HG02642 (cell line): ENCODE results near the gene NDP.
A peak's percentile ranks its signal among the peaks of the same experiment; 100 is the strongest.
"Not testable (repeated sequence)": the region's sequence is repeated elsewhere in the genome, so short reads cannot be mapped to it uniquely, and the experiment has no call there.

Source experiments
- ATAC-seq: cut with Tn5 transposase; IDR thresholded peaks from one replicate; pipeline ENCODE4 v1.9.1; 2021; ENCODE audit warnings: mild to moderate bottlenecking; ENCODE audit not compliant: unreplicated experiment, poor library complexity

Gene NDP

GRCh38 chrX:43971966-43972961 lies 926 bp downstream of the NDP start:
- no peak for ATAC-seq

- ATAC-seq, result no peak
These were observed 2.7 kb downstream of the NDP start for GRCh38 chrX:43970528-43970927.

DNA sequence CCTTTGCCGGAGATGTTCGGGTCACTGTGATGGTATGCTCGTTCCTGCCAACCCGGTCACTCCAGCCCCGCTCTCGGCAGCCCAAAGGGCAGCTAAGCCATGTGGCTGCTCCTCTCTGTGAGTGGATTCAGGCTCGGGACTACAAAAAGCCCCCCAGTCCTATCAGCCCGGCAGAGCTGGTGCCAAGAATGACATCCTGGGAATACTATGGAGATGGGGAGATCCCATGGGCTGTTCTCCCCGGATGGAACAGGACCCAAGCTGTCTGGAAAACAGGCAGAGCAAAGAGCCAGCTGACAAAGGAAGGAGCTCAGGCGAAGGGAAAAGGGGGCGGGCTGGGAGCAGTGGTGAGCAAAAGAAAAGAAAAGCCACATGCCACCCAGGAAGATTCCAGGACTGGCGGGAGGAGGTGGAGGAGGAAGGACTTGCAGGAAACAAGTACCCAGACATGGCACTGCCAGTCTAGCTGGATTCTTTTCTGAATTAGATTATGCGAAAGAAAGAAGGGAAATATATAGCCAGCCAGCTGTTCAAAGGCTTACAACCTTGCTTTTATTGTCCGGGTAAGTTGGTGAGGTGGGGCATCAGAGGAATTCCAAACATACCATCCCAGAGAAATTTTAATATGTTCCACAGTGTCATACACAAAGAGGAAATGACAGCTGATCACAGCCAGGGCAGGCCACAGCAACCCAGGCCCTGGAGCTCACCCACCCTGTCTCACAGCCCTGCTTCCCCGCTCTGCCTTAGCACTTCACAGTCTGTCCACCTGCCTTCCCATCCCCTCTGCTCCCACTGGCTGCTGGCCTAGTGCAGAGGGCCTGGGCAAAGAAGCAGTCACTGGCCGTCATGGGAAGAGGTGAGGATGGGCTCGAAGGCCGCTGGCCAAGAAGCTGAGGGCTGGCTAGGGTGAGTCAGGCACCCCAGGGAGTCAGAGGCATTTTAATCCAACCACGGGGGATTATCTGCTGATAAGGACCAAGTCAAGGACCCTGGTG lies 3.4 kb downstream of the NDP start:
- no peak for ATAC-seq

DNA sequence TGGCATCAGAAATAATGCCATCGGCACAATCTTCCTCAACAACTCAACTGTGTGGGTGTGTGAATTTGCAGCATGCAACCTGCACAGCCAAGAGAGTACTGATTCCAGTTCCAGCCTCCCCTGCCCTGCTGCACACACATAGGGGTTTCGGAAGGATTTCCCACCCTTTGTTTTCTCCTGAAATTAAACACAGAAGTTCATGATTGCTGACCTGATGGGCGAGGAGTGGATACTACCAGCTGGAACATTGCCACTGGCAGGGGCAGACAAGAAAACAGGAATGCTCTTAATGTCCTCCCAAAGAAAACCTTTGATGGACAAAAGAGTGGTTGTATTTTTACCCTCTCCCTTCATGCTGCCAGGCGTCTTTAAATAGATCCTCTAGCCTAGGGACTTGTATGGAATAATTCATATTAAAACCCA lies 4.8 kb downstream of the NDP start:
- no peak for ATAC-seq

- no peak for ATAC-seq
These were observed 8.3 kb downstream of the NDP start for GRCh38 chrX:43964936-43965335.

- ATAC-seq, result no peak
These were observed 9.5 kb downstream of the NDP start for GRCh38 chrX:43963726-43964125.

DNA sequence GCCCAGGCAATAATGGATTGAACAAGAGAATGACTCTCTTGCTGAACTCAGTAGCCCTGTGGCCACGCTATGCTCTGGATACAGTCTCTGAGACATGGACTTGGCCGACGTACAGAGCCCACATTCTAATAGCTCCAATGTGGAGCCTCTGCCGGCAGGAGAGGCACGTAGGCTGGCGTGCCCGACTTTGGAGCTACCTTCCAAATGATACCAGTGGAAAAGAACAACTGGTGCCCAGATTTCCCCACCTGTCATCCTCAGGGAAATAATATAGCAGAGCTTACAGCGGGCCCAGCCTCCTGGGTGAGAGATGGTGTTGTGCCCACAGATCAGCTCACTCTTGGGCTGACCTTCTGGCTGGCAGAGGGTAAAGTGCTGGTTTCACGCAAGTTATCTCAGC lies 10.6 kb downstream of the NDP start:
- no peak for ATAC-seq

DNA sequence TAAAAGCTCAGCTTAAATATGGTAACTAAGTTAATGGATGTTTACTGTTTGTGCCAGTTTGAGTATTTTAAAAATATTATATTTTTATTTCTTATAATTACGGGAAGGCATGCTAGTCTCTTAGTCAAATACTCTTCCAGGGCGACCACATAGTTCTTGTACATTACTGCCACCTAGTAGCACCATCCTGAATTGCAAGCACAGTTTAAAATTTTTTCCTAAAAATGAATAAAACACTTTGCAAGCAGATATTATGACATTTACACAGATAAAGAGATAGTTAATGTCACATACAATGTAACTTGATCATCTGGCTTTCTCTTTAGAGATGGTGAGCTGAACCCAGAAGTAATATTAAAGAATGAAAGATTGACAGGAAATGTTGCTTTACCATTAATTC lies 11.5 kb downstream of the NDP start:
- ATAC-seq, result no peak

GRCh38 chrX:43958529-43958928 lies 14.7 kb downstream of the NDP start:
- ATAC-seq, result peak; percentile 47

DNA sequence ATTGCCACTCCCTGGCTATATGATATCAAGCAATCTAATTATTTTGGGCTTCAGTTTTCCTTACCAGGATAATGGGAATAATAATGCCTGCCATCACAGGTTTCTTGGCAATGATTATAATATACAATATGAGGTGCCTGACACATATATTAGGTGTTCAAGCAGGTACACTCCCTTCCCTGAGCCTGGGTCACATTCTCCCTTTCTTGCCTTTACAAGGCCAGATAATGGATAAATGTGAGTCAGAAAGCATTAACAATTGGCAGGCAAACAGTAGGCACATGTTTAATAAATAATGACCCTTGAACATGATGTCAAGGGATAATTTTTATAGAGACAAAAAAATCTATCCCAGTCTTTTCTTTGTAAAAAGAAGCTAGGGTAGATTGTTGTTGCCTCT lies 17.2 kb downstream of the NDP start:
- no peak for ATAC-seq

DNA sequence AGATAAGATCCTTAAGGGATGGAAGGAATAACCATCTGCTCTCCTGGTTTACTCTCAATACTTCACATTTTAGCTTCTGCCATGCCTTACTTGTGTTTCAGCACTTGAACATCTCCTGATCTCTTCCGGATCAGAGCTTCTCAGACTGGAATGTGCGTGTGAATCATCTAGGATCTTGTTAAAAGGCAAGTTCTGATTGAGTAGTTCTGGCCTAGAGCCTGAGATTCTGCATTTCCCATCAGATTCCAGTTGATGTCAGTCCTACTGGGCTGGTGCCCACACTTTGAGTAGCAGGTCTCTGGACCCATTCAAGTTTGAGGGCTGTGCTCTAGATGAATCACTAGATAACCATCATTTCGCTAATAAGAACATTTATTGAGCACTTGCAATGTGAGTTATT lies 20.0 kb downstream of the NDP start:
- ATAC-seq, result no peak

DNA sequence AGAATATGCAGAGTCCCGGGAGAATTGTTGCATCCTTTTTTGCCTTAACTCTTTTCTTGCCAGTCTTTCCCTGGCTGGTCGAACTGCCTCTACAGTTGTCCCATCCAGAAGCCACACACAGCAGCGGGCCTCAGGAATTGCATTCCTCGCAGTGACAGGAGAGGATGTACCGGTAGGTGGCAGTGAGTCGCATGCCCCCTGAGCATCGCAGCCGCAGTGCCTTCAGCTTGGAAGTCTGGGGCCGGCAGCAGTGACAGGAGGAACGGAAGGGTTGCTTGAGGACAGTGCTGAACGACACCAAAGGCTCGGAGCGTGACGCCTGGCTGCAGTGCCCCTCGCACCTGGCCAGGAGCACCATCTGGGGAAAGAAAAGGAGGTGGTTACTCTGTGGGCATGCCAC lies 23.5 kb downstream of the NDP start:
- no peak for ATAC-seq

- no peak for ATAC-seq
These were observed 32.2 kb downstream of the NDP start for GRCh38 chrX:43940816-43941474.

DNA sequence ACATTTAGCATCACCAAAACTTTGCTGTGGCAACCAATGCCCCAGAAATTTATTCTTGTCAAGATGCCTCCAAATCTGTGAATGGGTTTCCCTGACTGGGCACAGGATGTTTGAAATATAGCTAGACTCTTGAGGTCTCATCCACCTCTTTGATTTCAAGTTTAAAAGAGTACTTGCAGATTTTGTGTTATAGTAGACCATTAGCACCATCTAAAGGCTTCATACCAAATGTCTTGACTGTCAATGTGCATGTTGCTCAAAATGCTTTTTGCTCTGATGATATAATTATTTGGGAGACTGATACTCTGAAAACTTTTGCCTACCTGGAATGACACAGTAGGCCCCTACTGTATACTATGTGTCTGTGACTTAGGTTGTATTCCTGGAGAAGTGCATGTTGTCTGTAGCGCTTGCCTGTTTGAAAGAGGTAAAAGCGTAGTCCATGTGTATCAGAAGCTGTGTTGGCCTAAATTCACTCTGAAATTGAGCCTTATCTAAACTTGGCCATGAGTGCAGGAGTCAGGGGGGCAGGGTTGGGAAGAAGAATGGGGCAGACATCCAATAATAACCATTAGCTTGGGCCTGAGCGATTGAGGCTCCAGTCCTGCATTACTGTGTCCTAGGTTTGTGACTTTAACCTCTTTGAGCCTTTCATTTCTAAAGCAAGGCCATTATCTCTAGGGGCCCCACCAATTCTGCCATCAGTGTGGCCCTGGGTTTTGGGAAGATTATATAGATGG lies 33.8 kb downstream of the NDP start:
- ATAC-seq, result no peak

GRCh38 chrX:43922032-43922431 lies 51.2 kb downstream of the NDP start:
- not testable (repeated sequence) for ATAC-seq

GRCh38 chrX:43910772-43911171 lies 62.4 kb downstream of the NDP start:
- not testable (repeated sequence) for ATAC-seq

DNA sequence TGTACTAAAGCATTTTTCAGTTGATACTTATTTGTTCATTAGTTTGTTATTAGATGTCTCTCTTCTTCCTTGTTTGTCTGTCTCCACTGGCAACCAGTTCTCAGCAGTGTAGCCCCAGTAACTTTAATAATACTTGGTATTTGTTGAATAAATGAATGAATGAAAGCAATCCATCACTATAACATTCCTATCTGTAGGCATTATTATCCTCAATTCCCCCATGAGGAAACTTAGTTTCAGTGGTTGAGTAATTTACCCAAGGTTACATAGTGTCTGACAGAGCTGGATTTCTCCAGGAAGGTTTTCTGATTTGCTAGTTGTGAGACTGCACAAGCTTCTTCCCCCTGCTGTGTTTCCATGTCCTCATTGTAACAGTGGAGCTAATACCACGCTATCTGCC lies 63.2 kb downstream of the NDP start:
- ATAC-seq, result no peak

DNA sequence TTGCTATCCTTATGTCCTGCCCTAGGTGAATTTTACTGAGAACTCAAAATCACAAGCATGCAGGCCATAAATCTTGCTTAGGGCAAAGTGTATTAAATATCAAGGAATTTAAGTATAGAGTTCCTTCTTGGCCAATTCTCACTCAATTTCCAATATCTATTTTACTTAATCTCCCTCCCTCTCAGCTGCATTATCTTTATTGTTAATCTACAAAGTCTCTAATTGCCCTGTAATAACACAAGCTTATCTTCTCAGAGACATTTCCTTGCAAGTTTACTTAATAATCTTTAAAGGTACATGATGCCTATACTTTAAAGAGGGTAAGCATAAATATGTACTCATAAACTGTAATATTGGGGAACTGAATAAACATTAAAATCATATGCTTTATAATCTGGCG lies 64.0 kb downstream of the NDP start:
- ATAC-seq, result no peak

GRCh38 chrX:43899878-43900815 lies 73.0 kb downstream of the NDP start:
- no peak for ATAC-seq
